Measurements from ENCODE around the gene DOCK3.
"Not testable (repeated sequence)": the region's sequence is repeated elsewhere in the genome, so short reads cannot be mapped to it uniquely, and the experiment has no call there.

Gene DOCK3

DNA sequence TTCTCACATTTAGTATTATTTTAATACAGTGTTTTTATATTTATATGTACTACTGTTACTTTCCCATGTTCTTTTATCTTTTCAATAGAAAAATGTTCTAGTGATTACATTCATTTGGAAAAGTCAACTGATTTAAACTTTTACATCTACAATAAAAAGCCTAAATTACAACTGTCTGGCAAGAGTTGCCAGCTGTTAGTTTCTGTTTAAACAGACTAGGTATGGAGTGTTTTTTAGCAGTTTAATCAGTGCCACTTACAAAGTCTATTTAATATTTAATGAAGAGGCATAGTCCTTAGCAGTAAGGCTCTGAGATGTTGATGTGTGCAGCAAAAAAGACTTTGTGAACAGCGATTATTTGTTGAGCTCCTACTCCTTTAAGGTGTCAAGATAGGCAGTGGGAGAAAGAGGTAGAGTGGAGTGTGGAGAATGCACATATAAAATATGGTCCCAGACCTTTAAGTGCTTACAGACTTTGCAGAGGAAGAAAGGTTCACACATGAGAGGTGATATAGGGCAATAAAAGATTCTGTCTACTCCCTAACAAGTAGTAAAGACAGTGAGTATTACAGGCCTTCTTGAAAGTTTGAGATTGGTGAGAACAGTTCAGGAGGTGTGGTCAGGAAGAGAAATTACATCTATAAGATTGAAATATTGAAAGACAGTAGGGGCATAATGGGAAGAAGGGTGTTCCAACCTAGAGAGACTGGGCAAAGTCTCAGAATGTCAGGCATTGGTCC is 320.5 kb downstream of the DOCK3 start:
- DNase-seq: no peak

DNA sequence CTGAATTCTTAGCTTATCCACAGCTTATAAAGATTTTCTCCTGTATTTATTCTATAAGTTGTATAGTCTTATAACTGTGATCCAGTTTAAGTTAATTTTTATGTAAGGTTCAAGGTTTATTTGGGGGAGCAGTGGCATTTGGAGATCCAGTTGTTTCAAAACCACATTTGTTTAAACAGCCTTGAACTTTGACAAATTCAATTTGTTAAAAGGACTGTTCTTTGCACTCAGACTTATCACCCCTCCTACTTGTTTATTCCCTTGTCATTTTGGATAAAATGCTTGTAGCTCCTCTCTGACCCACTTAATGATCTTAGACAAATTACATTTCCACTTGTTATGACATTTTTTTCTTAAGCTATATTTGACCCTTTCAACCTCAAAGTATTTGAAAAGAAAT is 327.8 kb downstream of the DOCK3 start:
- DNase-seq: no peak

DNA sequence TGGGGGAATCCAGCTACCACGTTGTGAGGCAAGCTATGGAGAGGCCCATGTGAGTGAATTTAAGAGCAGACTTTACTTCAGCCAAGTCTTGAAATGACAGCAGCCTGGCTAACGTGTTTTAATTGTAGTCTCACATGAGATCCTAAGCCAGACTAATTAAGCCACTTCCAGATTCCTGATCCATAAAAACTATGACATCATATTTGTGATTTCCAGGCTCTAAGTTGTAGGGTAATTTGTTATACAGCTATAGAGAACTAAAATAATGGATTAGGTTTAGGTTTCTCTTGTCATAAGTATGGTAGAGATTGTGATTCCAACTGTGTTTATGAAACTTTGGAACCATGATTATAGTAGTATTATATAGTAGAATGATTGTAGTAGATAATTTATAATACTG is 329.5 kb downstream of the DOCK3 start:
- no peak for DNase-seq

DNA sequence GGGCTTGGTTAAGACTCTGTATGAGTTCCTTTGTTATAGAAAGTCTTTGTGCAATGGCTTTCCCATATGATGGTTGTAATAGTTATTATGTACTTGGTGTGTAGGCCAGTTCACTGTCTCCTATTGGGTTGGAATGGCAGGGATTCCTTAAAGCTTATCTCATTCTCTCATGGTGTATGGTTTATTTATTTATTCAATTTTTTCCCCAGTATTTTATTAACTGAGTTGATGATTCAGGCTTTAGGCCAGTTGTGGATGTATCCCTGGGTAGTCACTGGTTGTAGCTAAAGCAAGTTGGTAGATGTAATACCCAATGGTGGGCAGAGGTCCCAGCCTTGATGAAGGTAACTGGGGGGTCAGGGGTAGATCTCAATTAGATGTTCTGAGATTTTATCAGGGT is 349.4 kb downstream of the DOCK3 start:
- DNase-seq: no peak

DNA sequence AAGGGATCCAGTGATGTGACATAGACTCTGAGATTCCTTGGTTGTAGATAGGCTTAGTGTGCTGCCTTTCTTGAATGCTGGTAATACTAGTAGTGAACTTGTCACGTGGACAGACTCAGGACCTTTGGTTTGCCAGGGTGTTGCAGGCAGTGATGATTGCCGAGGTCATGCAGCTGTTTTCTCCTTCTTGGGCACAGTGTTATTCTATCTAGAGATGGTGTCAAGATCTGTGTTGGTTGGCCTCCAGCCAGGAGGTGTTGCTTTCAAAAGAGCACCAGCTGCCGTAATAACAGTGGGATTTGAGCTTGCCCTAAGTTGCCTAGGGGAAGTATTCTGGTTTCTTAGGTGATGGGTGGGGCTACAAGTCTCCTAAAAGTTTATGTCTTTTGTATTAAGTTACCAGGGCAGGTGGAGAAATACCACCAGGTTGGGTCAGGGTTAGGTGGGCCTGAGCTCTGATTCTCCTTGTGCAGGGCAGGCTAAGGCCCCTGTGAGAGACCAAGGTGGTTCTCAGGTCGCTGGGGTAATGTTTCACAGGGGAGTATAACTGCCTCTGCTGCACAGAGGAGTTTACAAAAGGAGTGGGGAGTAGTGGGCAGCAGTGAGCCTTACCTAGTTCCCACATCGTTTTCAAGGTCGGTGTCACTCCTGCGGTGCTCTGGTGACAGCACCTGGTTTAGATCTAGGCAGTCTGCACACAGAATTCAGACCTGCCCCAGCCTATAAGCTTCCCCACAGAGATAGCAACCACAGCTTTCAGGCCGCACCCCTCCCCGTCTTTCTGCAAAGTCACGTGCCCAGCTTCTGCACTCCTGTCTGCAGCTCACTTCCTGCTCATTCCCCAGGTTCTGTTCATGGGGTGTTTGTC is 350.3 kb downstream of the DOCK3 start:
- peak; percentile 34 for DNase-seq

DNA sequence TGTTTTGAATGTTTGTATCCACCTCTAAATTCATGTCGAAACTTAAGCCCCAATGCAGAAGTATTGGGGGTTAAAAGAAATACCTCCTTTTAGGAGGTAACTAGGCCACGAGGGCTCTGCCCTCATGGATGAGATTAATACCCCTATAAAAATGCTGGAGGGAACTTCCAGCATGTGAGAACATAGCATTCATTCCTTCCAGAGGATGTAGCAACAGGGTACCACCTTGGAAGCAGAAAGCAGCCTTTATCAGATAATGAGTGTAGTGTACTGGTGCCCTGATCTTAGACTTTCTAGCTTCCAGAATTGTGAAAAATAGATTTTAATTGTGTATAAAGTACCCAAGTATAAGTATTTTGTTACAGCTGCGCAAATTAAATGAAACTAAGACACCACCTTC is 356.9 kb downstream of the DOCK3 start:
- no peak for DNase-seq

DNA sequence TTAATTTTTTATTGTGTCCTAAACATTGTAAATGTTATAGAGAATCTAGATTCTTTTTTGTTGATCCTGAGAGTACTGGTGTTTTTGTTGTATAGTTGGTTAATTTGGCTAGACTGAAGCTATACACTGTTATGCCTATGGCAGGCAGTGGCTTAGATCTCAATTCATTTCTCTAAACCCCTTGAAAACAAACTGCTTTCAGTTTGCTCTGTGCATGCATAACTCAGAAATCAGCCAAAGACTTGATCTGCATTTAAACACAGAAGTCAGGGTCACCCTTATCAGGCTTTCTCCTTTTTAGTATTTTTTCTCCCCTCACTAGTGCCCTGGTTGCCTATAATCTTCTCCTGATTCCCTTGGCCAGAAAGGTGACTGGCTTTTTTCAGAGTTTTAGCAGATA is 360.9 kb downstream of the DOCK3 start:
- no peak for DNase-seq

DNA sequence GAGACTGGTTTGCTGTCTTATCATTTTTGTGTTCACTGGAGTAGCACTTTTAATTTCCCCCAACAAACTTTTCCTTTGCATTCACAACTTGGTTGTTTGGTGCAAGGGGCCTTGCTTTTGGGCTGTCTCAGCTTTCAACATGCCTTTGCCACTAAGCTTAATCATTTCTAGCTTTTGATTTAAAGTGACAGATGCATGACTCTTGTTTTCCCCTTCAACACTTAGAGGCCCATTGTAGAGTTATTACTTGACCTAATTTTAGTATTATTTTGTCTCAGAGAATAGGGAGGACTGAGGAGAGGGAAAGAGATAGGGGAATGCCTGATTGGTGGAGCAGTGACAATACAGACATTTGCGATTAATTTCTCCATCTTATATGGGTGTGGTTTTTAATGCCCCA is 370.3 kb downstream of the DOCK3 start:
- DNase-seq: no peak

DNA sequence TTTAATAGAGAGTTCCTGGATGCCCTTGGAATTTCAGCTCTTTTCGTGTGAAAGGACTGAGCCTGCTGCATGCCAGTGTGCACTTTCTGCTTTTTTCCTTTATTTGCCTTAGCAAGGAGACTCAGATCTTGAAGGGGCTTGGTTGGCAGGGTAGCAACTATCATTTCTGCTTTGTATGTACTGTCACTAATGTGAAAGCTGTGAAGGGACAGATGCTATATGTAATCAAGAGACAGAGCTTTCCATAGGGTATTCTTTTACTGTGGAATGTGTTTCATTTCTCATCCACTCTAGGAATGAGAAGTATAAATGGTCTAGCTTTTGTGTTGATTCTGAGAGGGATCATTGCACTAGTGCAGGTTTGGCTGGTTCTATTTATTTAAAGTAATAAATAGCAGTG is 377.8 kb downstream of the DOCK3 start:
- no peak for DNase-seq

DNA sequence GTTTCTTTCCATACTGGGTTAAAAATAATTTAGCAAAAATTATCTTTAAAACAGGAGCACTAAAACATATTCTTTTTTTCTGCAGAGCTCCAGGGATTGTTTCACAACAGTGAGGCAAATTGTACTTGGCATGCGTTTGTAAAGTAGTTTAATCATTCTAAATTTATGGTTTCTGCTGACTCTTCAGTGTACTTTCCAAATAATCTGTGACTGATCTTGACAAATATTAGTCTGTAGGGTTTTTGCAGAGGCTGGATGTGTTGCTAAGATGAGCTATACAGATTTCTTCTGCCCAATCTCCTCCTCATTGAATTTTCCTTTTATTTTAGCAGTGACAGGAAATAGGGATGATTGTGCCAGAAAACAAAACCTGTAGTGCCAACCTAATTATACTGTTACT is 382.4 kb downstream of the DOCK3 start:
- DNase-seq: no peak

DNA sequence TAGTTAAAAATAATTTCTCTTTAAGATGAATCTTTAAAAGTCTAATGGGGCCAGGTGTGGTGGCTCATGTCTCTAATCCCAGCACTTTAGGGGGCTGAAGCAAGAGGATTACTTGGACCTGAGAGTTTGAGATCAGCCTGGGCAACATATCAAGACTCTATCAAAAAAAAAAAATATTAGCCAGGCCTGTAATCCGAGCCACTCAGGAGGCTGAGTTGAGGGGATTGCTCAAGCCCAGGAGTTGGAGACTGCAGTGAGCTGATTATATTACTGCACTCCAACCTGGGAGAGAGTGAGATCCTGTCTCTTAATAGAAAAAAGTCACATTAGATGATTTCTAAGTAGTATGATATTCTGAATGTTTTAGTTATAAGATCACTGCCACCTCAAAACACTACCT is 388.3 kb downstream of the DOCK3 start:
- no peak for DNase-seq

DNA sequence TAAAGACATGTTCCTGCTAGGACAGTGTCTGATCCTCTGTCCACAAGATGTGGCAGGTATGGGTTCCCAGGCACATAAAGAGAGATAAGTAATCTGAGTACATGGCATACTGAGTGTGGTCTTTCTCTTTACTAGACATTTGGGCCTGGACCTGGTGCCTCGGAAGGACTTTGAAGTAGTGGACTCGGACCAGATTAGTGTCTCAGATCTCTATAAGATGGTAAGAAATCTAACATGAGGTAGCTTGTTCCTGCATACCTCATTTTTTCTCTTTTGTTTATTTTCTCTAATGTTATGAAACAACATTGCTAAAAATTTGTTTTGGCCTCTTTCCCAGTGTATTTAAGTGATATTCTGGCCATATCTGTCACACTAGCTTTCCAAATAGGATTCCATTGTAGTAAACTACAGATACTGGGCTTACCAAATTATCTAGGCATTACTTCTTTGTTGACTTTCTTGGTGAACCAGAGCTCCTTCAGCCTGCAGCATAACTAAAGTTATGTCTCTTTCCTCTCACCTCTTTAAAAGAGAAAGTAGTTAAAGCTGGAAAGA is 400.6 kb downstream of the DOCK3 start:
- DNase-seq: no peak

DNA sequence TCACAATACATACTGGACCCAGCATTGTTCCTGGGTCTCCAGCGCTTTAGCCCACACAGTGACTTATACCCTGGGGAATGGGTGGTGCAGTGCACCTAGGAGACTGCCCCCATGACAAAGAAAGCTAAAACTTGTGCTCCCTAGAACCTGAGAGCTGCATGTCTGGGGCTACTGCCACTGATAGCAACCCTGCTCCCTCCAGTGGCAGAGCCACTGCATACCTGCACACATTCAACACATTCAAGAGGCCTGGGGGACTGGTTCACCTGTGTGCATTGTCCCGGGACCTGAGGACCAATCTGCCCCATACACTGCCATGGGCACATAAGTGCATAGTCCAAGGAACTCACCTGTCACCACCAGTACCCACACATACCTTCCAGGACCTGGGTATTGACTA is 407.6 kb downstream of the DOCK3 start:
- DNase-seq: no peak

DNA sequence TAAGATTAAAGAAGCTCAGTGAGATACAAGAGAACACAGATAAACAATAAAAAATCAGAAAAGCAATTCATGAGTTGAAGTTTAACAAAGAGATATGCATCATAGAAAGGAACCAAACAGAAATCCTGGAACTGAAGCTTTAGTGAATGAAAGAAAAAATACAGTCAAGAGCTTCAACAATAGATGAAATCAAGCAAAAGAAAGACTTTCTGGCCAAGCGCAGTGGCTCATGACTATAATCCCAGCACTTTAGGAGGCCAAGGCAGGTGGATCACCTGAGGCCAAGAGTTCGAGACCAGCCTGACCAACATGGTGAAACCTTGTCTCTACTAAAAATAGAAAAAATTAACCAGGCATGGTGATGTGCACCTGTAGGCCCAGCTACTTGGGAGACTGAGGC is 408.8 kb downstream of the DOCK3 start:
- no peak for DNase-seq

DNA sequence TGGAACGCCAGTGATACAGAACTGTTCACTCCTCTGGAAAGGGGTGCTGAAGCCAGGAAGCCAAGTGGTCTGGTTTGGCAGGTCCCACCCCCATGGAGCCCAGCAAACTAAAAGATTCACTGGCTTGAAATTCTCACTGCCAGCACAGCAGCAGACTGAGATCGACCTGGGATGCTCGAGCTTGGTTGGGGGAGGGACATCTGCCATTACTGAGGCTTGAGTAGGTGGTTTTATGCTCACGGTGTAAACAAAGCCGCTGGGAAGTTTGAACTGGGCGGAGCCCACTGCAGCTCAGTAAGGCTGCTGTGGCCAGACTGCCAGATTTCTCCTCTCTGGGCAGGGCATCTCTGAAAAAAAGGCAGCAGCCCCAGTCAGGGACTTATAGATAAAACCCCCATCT is 417.4 kb downstream of the DOCK3 start:
- peak; percentile 59 for DNase-seq

DNA sequence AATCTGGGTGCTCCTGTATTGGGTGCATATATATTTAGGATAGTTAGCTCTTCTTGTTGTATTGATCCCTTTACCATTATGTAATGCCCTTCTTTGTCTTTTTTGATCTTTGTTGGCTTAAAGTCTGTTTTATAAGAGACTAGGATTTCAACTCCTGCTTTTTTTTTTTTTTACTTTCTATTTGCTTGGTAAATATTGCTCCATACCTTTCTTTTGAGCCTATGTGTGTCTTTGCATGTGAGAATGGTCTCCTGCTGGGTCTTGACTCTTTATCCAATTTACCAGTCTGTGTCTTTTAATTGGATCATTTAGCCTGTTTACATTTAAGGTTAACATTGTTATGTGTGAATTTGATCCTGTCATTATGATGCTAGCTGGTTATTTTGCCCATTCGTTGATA is 420.1 kb downstream of the DOCK3 start:
- not testable (repeated sequence) for DNase-seq

DNA sequence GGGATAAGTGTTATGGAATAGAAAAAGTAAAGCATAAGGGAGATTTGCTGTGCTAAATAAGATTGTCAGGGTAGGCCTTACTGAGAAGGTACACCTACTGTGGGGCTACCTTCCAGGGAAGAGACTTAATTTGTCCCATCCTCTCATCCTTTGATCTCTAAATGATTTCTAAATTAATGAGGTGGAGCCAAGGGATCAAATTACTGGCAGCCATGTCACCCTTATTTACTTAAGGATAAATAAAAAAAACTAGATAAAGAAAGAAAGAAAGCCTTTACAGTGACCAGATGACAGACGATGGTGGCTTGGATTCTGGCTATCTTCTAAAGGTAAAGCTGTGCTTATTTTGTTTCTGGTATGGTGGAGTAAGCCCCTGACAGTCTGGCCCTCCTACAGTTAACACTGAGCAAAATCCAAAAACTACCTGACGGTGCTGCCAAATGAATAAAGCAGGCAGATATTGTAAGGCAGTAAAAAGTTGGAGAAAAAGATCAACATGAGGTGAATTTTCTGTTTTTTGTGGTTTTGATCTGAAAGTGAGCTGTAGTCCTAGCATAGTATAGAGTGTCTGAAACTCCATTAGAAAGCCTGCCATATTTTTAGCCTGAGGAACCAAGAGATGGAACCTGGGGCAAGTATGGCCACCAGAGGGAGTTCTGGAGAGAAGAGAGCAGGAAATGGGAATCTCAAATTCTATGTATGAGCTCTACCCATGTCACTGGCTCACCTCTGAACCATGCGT is 425.2 kb downstream of the DOCK3 start:
- peak; percentile 58 for DNase-seq

DNA sequence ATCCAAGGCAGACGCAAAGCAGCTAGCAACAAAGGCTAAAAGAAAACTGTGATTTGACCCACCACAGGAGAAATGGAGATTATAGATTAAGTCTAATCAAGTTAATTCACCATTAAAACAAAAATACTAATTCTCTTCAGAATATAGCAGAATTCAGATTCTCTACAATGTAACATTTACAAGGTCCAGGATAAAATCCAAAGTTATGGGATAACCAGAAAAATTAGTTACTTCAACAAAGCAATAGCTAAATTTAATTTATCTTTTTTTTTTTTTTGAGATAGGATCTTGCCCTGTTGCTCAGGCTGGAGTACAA is 425.8 kb downstream of the DOCK3 start:
- no peak for DNase-seq

DNA sequence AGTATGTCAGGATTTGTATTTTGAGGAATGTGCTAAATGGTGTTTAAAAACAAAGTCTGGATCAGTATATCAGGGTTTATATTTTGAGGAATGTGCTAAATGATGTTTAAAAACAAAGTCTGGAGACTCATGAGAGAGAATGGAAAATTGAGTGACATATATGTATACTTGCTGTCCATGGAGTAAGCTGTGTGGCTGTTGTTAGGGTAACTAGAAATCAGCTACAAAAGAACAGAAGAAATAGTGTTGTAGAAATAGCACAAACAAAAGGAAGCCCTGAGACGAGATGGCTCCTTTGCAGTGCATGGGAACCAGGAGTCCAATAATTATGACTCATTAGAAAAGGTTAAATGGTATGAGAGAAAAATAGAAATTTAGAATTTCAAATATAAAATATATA is 427.7 kb downstream of the DOCK3 start:
- DNase-seq: no peak

DNA sequence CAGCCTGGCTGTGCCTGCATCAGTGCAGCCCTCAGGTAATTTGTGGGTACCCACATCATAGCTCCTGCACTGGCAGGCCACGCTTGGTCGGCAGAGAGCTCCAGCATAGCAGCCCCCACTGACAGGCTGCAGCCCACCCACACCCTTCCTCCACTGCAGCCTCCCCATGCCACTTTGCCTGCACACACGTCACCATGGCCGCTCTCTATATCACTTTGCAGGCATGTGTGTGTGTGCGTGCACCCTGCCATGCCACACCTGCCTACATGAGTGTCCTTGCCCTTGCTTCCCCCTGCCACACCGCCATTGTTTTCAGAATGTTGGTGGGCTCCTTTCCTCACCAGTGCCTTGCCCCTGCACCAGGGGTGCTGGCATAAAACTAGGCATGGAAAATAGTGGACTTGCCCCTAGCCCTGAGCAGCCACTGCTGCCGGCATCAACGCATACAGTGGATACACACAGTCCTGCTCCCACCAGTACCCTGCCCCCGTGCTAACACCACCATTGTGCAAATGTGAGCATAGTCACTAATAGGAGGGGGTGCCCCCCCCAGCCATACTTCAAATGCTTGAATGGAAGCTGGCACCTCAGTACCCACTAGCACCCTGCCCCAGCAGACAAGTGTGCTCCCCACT is 431.6 kb downstream of the DOCK3 start:
- DNase-seq: no peak

DNA sequence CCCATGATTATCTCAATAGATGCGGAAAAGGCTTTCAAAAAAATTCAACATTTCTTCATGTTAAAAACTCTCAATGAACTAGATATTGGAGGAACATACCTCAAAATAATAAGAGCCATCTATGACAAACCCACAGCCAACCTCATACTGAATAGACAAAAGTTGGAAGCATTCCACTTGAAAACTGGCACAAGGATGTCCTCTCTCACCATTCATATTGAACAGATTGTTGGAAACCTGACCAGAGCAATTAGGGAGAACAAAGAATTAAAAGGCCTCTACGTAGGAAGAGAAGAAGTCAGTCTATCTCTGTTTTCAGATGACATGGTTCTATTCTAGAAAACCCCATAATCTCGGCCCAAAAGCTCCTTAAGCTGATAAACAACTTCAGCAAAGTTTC is 435.9 kb downstream of the DOCK3 start:
- DNase-seq: no peak

DNA sequence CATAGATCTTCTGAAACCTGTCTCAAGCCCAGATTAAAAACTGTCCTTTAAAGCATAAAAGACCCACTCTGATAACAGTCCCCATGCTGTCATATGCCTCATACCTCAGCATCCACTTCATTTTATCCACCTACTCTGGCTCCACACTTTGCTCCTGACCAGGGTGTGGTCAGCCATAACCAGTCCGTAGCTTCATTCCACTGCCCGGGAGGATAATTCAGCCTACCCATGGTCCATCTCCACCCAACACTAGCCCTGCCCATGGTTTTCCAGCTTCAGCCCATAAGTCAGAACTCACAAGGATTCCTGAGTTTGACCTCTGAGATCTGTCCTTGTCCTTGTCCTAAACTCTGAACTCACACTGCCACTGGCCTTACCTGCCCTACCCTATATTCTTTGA is 448.2 kb downstream of the DOCK3 start:
- DNase-seq: no peak

DNA sequence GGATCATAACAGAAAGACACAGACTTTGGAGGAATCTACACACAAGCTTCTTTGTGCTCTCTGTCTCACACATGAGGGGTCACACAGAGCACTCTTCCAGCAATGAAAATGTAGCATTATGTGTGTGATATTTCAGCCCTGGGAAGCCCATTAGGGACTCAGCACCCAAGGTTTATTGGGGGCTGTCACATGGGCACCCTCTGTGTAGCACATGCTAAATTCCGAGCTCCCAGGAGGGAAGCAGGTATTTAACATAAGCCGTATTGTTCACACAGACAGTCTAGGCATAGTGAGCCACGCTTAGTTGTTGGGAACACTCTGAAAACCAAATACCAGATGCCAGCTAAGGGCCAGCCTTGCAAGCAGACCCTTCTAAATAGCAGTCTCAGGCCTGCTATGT is 448.8 kb downstream of the DOCK3 start:
- DNase-seq: no peak

Measured in NCI-H510A treated with DMSO at 0.1 percent for 48 hours (cell line).